Hepatocyte (in vitro differentiated cells): ENCODE measurements around the gene CRACR2B. TPM values are rescaled to one million over a fixed set of nuclear protein-coding genes. Genes with fewer than 3 reads are reported as not detected.

ENCODE experiments used
- DNase-seq: peaks from one replicate; pipeline ENCODE4 v3.0.0-alpha.2; 2016; ENCODE audit warnings: low spot score
- H2AFZ ChIP-seq: fragments of 200-600 bp; sonication (generic); 2 replicates; pipeline ENCODE4 v1.6.0; 2016; ENCODE audit warnings: antibody characterized with exemption, mild to moderate bottlenecking
- H3K27ac ChIP-seq: fragments of 200-600 bp; sonication (generic); 2 replicates; pipeline ENCODE4 v1.5.1; 2016; ENCODE audit warnings: mild to moderate bottlenecking
- H3K27me3 ChIP-seq: fragments of 200-600 bp; sonication (generic); 2 replicates; pipeline ENCODE4 v1.6.1; 2016
- H3K36me3 ChIP-seq: fragments of 200-600 bp; sonication (generic); replicated peaks from 2 replicates; pipeline ENCODE4 v1.5.1; 2016; ENCODE audit warnings: low read depth; ENCODE audit not compliant: insufficient read depth
- H3K4me1 ChIP-seq: fragments of 200-600 bp; sonication (generic); 2 replicates; pipeline ENCODE4 v1.5.1; 2016; ENCODE audit warnings: mild to moderate bottlenecking, moderate library complexity; ENCODE audit not compliant: insufficient read depth
- H3K4me2 ChIP-seq: fragments of 200-600 bp; sonication (generic); 2 replicates; pipeline ENCODE4 v1.6.0; 2016
- H3K4me3 ChIP-seq: fragments of 200-600 bp; sonication (generic); 2 replicates; pipeline ENCODE4 v1.5.1; 2016; ENCODE audit warnings: mild to moderate bottlenecking
- H3K79me2 ChIP-seq: fragments of 200-600 bp; sonication (generic); 2 replicates; pipeline ENCODE4 v1.6.0; 2017; ENCODE audit warnings: mild to moderate bottlenecking
- H3K9me2 ChIP-seq: fragments of 200-600 bp; sonication (generic); replicated peaks from 2 replicates; pipeline ENCODE4 v1.6.0; 2017; ENCODE audit warnings: mild to moderate bottlenecking; ENCODE audit not compliant: insufficient read depth
- H3K9me3 ChIP-seq: fragments of 200-600 bp; sonication (generic); 2 replicates; pipeline ENCODE4 v1.5.1; 2016; ENCODE audit warnings: low read depth, mild to moderate bottlenecking
- H4K20me1 ChIP-seq: fragments of 200-600 bp; sonication (generic); 2 replicates; pipeline ENCODE4 v1.6.0; 2016; ENCODE audit warnings: mild to moderate bottlenecking; ENCODE audit not compliant: insufficient read depth, poor library complexity, severe bottlenecking
- CTCF ChIP-seq: fragments of 200-600 bp; sonication (generic); IDR thresholded peaks from 2 replicates; pipeline ENCODE4 v1.5.1; 2016; ENCODE audit warnings: antibody characterized with exemption, mild to moderate bottlenecking; ENCODE audit not compliant: poor library complexity
- EZH2 ChIP-seq: fragments of 200-600 bp; sonication (generic); IDR thresholded peaks from 2 replicates; pipeline ENCODE4 v1.6.1; 2016; ENCODE audit warnings: antibody characterized with exemption, mild to moderate bottlenecking, borderline replicate concordance
- EZH2phosphoT487 ChIP-seq: fragments of 200-600 bp; sonication (generic); IDR thresholded peaks from one replicate; pipeline ENCODE4 v1.6.1; 2018; ENCODE audit warnings: antibody characterized with exemption, mild to moderate bottlenecking, low read depth, moderate library complexity; ENCODE audit not compliant: unreplicated experiment, severe bottlenecking
- WGBS: methylation state at CpG from one replicate; pipeline ENCODE4 v1.1.6; 2016; ENCODE audit warnings: low lambda C conversion rate; ENCODE audit errors: missing lambda C conversion rate; 5-methylcytosine and 5-hydroxymethylcytosine counted together
- polyA plus RNA-seq: library from polyadenylated mRNA; unstranded; fragments of >200 nt; fragmentation: Nextera tagmentation; extraction: Ambion mirVana; gene quantifications from 2 replicates; pipeline ENCODE4 v1.2.1, GENCODE V29; 2016
- total RNA-seq: library from RNA; depleted of rRNA; stranded (reverse); fragments of >200 nt; gene quantifications from 2 replicates; pipeline ENCODE4 v1.2.3, GENCODE V29; 2014

Gene CRACR2B
- total and polyA plus RNA-seq, 2 experiments from 2014 or later: 9.7 to 33.2 TPM

DNA sequence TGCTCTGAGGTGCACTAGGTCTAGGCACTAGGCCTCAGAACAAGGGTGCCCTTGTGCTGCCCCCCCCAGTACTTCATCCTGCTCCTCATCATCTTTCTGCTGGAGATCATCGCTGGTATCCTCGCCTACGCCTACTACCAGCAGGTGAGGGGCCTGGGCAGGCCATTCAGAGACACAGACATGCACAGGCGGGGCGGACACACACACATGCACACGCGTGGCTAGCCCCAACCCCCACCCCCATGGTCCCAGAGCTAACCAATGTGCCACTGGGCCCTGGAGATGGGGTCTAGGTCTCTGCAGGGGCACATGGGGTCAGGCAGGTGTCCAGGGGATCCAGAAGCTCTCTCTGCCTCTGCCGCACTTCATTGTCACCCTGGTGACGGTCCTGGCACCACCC, 9.0 kb downstream of the CRACR2B start:
- DNase-seq: no peak
- TF ChIP-seq EZH2 (no peak), CTCF (no peak), EZH2phosphoT487 (no peak)
- Histone ChIP-seq H3K4me1 (peaks cover 32% of the 10 kb centered on the region), H3K27ac (no peak overlapping the region), H4K20me1 (peaks cover 28% of the 10 kb centered on the region), H3K36me3 (no peaks in the 10 kb centered on the region), H3K79me2 (peaks cover 51% of the 10 kb centered on the region), H3K9me3 (no peaks in the 10 kb centered on the region), H3K27me3 (no peaks in the 10 kb centered on the region), H2AFZ (no peak overlapping the region), H3K4me2 (no peak overlapping the region), H3K4me3 (no peak overlapping the region), H3K9me2 (no peaks in the 10 kb centered on the region)
- WGBS: 88% methylated on average over 9 of the region's 9 CpGs

DNA sequence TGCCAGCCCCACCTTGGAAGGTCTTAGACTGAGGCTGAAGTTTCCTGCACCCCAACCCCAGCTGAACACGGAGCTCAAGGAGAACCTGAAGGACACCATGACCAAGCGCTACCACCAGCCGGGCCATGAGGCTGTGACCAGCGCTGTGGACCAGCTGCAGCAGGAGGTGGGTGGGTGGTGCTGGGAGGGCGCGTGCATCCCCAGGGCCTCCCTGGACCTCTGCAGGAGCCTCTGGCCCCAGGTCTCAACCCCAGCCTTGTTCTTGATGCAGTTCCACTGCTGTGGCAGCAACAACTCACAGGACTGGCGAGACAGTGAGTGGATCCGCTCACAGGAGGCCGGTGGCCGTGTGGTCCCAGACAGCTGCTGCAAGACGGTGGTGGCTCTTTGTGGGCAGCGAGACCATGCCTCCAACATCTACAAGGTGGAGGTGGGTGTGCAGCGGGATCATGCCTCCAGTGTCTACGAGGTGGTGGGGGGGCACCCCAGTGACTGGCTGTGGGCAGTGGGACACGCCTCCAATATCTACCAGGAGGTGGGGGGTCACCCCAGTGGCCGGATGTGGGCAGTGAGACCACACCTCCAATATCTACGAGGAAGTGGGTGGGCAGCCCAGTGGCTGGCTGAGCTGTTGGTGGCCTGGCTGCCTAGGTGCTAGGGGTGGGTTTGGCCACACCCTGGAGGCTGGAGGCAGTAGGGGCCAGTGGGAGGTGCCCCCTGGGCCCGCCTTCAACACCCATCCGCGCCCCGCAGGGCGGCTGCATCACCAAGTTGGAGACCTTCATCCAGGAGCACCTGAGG, 9.7 kb downstream of the CRACR2B start:
- Histone ChIP-seq H3K4me3 (no peak overlapping the region), H3K36me3 (no peaks in the 10 kb centered on the region), H4K20me1 (peaks cover 34% of the 10 kb centered on the region), H3K79me2 (peaks cover 56% of the 10 kb centered on the region), H3K27me3 (no peaks in the 10 kb centered on the region), H3K27ac (no peak overlapping the region), H3K9me2 (no peaks in the 10 kb centered on the region), H2AFZ (no peak overlapping the region), H3K9me3 (no peaks in the 10 kb centered on the region), H3K4me2 (no peak overlapping the region), H3K4me1 (peaks cover 25% of the 10 kb centered on the region)
- DNase-seq: no peak
- TF ChIP-seq EZH2phosphoT487 (no peak), CTCF (no peak), EZH2 (no peak)
- 93% methylated on average over 22 of the region's 22 CpGs for WGBS

DNA sequence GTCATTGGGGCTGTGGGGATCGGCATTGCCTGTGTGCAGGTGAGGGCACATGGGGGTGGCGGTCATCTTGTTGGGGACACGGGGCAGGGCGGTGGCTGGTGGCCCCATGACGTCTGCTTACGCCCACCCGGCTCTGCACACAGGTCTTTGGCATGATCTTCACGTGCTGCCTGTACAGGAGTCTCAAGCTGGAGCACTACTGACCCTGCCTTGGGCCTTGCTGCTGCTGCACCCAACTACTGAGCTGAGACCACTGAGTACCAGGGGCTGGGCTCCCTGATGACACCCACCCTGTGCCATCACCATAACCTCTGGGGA, 10.2 kb downstream of the CRACR2B start:
- no peak for TF ChIP-seq CTCF
- no peak for TF ChIP-seq EZH2
- no peak for TF ChIP-seq EZH2phosphoT487
- Histone ChIP-seq H3K36me3 (no peaks in the 10 kb centered on the region), H3K4me2 (no peak overlapping the region), H3K4me1 (peaks cover 23% of the 10 kb centered on the region), H3K27me3 (no peaks in the 10 kb centered on the region), H3K9me2 (no peaks in the 10 kb centered on the region), H2AFZ (no peak overlapping the region), H3K79me2 (peaks cover 56% of the 10 kb centered on the region), H3K4me3 (no peak overlapping the region), H3K27ac (no peak overlapping the region), H4K20me1 (peaks cover 34% of the 10 kb centered on the region), H3K9me3 (no peaks in the 10 kb centered on the region)
- WGBS: 91% methylated on average over 8 of the region's 8 CpGs
- no peak for DNase-seq
